SK-N-SH (cell line): ENCODE results near the gene TMEM41B. TPM values are rescaled to one million over a fixed set of nuclear protein-coding genes. Genes with fewer than 3 reads are reported as not detected.

Source experiments
- CTCF ChIA-PET: fragments of 300-600, 350-600 bp; formaldehyde crosslinking; extraction: SDS; loops from one replicate; lab custom pipeline; 2021; lab: Yijun Ruan, JAX
- POLR2A ChIA-PET: fragments of 350-600 bp; sonication (Branson Sonifier 250); formaldehyde crosslinking; extraction: SDS; loops from one replicate; lab custom pipeline; 2020; ENCODE audit warnings: antibody characterized with exemption, inconsistent platforms; lab: Yijun Ruan, JAX
- DNase-seq: peaks from one replicate; pipeline ENCODE4 v3.0.0; 2012
- H2AFZ ChIP-seq: fragments of 200-600 bp; sonication (generic); 2 replicates; pipeline ENCODE4 v1.8.1; 2016; ENCODE audit warnings: antibody characterized with exemption, mild to moderate bottlenecking, low read depth
- H3F3A ChIP-seq: fragments of 200-600 bp; sonication (generic); replicated peaks from 2 replicates; pipeline ENCODE3; 2016; ENCODE audit warnings: antibody characterized with exemption, mild to moderate bottlenecking; ENCODE audit not compliant: insufficient read depth
- H3K27ac ChIP-seq, 2 experiments: fragments of 200-500 bp in 1 of 2; fragments of 200-600 bp in 1 of 2; sonication (Bioruptor generic) in 1 of 2; sonication (generic), shearing (Covaris generic) in 1 of 2; 2 replicates each; pipeline versions ENCODE4 v1.5.1 to v1.6.1; 2014 to 2016; ENCODE audit warnings: low read depth in 2 of 2, inconsistent platforms in 1 of 2, low read length in 1 of 2, mild to moderate bottlenecking in 1 of 2, mixed read lengths in 1 of 2
- H3K27me3 ChIP-seq: fragments of 200-600 bp; sonication (generic), shearing (Covaris generic); 2 replicates; pipeline ENCODE4 v1.6.1; 2016; ENCODE audit warnings: mixed run types; ENCODE audit not compliant: insufficient read depth
- H3K36me3 ChIP-seq, 2 experiments: fragments of 200-500 bp in 1 of 2; fragments of 200-600 bp in 1 of 2; sonication (Bioruptor generic) in 1 of 2; sonication (generic) in 1 of 2; replicated peaks in 1 of 2; 2 replicates each; pipeline versions ENCODE3 to v1.5.1; 2014 to 2016; ENCODE audit warnings: low read length in 1 of 2, mild to moderate bottlenecking in 1 of 2; ENCODE audit not compliant: insufficient read depth in 2 of 2, control insufficient read depth in 1 of 2
- H3K4me1 ChIP-seq, 2 experiments: fragments of 200-500 bp in 1 of 2; fragments of 200-600 bp in 1 of 2; sonication (Bioruptor generic) in 1 of 2; sonication (generic), shearing (Covaris generic) in 1 of 2; 2 replicates each; pipeline versions ENCODE4 v1.5.1 to v1.6.1; 2014 to 2016; ENCODE audit warnings: low read depth in 1 of 2, low read length in 1 of 2, mixed run types in 1 of 2; ENCODE audit not compliant: insufficient read depth in 2 of 2, control insufficient read depth in 1 of 2
- H3K4me2 ChIP-seq: fragments of 200-600 bp; sonication (generic), shearing (Covaris generic); 2 replicates; pipeline ENCODE4 v1.6.1; 2017; ENCODE audit warnings: mixed run types
- H3K4me3 ChIP-seq, 2 experiments: fragments of 200-500 bp in 1 of 2; fragments of 200-600 bp in 1 of 2; sonication (Bioruptor generic) in 1 of 2; sonication (generic), shearing (Covaris generic) in 1 of 2; 2 replicates each; pipeline versions ENCODE4 v1.5.1 to v1.8.1; 2014 to 2016; ENCODE audit warnings: low read depth in 2 of 2, inconsistent platforms in 1 of 2, low read length in 1 of 2, mild to moderate bottlenecking in 1 of 2, mixed read lengths in 1 of 2, moderate library complexity in 1 of 2
- H3K79me2 ChIP-seq: fragments of 200-600 bp; sonication (generic); 2 replicates; pipeline ENCODE4 v1.8.1; 2017; ENCODE audit warnings: mild to moderate bottlenecking; ENCODE audit not compliant: insufficient read depth
- H3K9ac ChIP-seq: fragments of 200-600 bp; sonication (generic); 2 replicates; pipeline ENCODE4 v1.6.1; 2017; ENCODE audit warnings: mixed run types
- H3K9me2 ChIP-seq: fragments of 200-600 bp; sonication (generic); 2 replicates; pipeline ENCODE4 v1.6.1; 2017; ENCODE audit warnings: mixed run types
- H3K9me3 ChIP-seq: fragments of 200-600 bp; sonication (generic); 2 replicates; pipeline ENCODE4 v1.6.1; 2017; ENCODE audit warnings: mixed run types, mild to moderate bottlenecking, moderate library complexity
- H4K20me1 ChIP-seq: fragments of 200-600 bp; sonication (generic); 2 replicates; pipeline ENCODE4 v1.6.1; 2017; ENCODE audit warnings: mild to moderate bottlenecking, mixed run types; ENCODE audit not compliant: insufficient read depth
- CHD2 ChIP-seq: fragments of 150-350 bp; IDR thresholded peaks from 2 replicates; pipeline ENCODE4 v1.6.1; 2018; ENCODE audit warnings: low read length; ENCODE audit not compliant: partially characterized antibody
- CTCF ChIP-seq: fragments of 200-600 bp; sonication (generic); IDR thresholded peaks from 2 replicates; pipeline ENCODE4 v1.6.1; 2017; ENCODE audit warnings: antibody characterized with exemption, mild to moderate bottlenecking, moderate library complexity
- FOXJ3 ChIP-seq: sonication (generic); formaldehyde crosslinking; IDR thresholded peaks from 2 replicates; pipeline ENCODE4 v1.5.1; 2020; ENCODE audit warnings: mild to moderate bottlenecking, missing genetic modification reagents
- GABPA ChIP-seq: IDR thresholded peaks from 2 replicates; pipeline ENCODE4 v1.4.0; 2012; ENCODE audit warnings: low read depth, mild to moderate bottlenecking
- MEF2A ChIP-seq: IDR thresholded peaks from 2 replicates; pipeline ENCODE4 v1.4.0; 2012; ENCODE audit warnings: low read depth, borderline replicate concordance
- MXI1 ChIP-seq: IDR thresholded peaks from 2 replicates; pipeline ENCODE4 v1.6.1; 2012; ENCODE audit warnings: mild to moderate bottlenecking, low read depth, low read length, improper control_type of control experiment
- NRF1 ChIP-seq: IDR thresholded peaks from 2 replicates; pipeline ENCODE4 v1.6.1; 2012; ENCODE audit warnings: low read depth, mild to moderate bottlenecking, low read length
- PBX3 ChIP-seq: IDR thresholded peaks from 2 replicates; pipeline ENCODE4; 2012
- SIN3A ChIP-seq: IDR thresholded peaks from 2 replicates; pipeline ENCODE4 v1.6.1; 2012; ENCODE audit warnings: low read depth, mild to moderate bottlenecking, low read length, moderate library complexity, borderline replicate concordance
- SMC3 ChIP-seq: IDR thresholded peaks from 2 replicates; pipeline ENCODE4 v1.6.1; 2012; ENCODE audit warnings: low read depth, low read length, improper control_type of control experiment
- ZBTB33 ChIP-seq: IDR thresholded peaks from 2 replicates; pipeline ENCODE4 v1.4.0; 2012; ENCODE audit warnings: low read depth, borderline replicate concordance
- WGBS: methylation state at CpG from one replicate; pipeline ENCODE4 v1.1.6; 2017; ENCODE audit warnings: low lambda C conversion rate; 5-methylcytosine and 5-hydroxymethylcytosine counted together
- polyA plus RNA-seq, 3 experiments: library from polyadenylated mRNA; depleted of rRNA; stranded (reverse); fragments of >200 nt; gene quantifications; 2 replicates each; pipeline ENCODE4 v1.2.3, GENCODE V29; 2012
- TF ChIP-seq, protein P1 (sequence below): IDR thresholded peaks from 2 replicates; pipeline ENCODE4 v1.4.0; 2012; ENCODE audit warnings: low read depth

Gene TMEM41B
- polyA plus RNA-seq, 1 of the 3 experiments (the other 2 are of a cell fraction), result 23.5 TPM

DNA sequence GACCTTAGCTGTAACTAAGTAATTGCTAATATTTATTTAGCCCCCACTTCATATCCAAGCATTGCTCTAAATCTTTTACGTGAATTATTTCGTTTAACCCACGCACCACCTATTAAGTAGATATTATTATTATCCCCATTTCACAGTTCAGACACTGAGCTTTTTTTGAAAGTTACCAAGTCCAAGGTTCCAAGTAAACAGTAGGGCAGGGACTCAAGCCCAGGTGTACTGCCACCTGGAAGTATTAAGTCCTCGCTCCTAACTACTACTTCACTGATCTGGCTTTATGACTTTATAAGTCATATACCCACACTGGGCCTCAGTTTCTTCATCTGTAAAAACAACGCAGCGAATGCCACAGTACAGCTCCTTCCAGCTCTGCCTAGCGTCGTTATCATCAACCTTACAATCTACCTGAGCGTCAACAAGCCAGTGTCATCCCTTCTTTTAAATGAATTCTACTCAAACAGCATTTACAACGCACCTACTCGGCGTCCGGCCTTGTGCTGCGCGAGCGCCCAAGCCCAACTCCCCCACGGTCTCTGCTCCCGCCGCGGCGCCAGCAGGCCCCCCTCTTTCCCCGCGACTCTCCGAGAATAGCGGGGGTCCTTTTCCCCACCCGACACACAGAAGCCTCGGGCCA lies 624 bp downstream of the TMEM41B start:
- TF ChIP-seq NRF1 (no peak), SMC3 (no peak), ZBTB33 (no peak), FOXJ3 (no peak), PBX3 (no peak), MEF2A (no peak), MXI1 (no peak)
- TF ChIP-seq, protein P1, sequence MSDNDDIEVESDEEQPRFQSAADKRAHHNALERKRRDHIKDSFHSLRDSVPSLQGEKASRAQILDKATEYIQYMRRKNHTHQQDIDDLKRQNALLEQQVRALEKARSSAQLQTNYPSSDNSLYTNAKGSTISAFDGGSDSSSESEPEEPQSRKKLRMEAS, result no peak
- H3K9ac ChIP-seq, result peak overlapping the region; percentile 95
- 0 out of 2 replicates have a peak, but pooled peaks cover 15% of the 10 kb centered on the region for H4K20me1 ChIP-seq
- 2% methylated on average over 27 of the region's 27 CpGs for WGBS
- H2AFZ ChIP-seq, result peak overlapping the region; percentile 77
- H3F3A ChIP-seq, result peaks cover 14% of the 10 kb centered on the region
- H3K79me2 ChIP-seq, result peaks cover 56% of the 10 kb centered on the region
- peak overlapping the region; percentile 90 for H3K4me2 ChIP-seq
- no peaks in the 10 kb centered on the region for H3K9me3 ChIP-seq
- CTCF ChIA-PET, result interaction anchor here (0.9 kb wide), 1 partner anchor 9 kb away, joined by 3 read pairs; no protein-coding TSS in a partner anchor
- no peaks in the 10 kb centered on the region for H3K9me2 ChIP-seq
- POLR2A ChIA-PET, result interaction anchor here (2.0 to 2.6 kb wide), 2 partner anchors 51 to 71 kb away, joined by 5 to 19 read pairs; partner anchors contain the start of gene IPO7
- H3K27ac ChIP-seq, result peak overlapping the region; percentile 84 to 88
- H3K4me1 ChIP-seq, result peaks cover 8 to 10% of the 10 kb centered on the region in 2 experiments; a peak in 3 of 4 replicates
- H3K36me3 ChIP-seq, result peaks cover 0 to 4% of the 10 kb centered on the region in 2 experiments
- no peak for DNase-seq
- H3K4me3 ChIP-seq, result peak overlapping the region; percentile 77 to 82
- H3K27me3 ChIP-seq, result no peaks in the 10 kb centered on the region

DNA sequence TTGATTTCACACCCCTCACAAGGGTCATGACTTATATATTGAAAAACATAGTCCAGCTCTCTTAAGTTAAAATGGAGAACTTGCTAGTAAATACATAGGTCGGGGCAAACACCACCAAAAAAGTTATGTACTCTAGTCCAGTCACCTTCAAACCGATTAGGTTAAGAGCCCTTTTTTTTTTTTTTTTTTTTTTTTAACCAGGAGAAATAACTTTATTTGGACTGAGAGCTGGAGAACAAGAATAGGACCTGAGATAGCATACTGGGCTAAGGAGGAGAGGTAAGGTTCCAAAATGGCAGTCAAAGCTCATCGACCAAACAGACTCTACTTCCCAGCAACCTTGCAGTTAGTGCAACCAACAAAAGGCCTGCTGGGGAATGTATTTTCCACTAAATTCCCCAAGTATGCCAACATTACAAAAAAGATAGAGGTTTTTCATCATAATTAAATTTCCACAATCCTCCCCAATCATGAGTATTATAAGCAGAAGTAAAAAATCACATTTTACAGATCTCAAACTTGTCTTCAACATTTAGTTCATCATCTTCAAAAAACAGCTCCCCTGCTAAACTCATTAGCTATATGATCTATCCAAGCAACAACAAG lies 3.8 kb downstream of the TMEM41B start:
- peaks cover 88% of the 10 kb centered on the region for H3K79me2 ChIP-seq
- ChIA-PET CTCF (interaction anchor here (0.8 to 1.0 kb wide), 2 partner anchors 11 to 74 kb away, joined by 3 read pairs; partner anchors contain the start of gene IPO7), POLR2A (no interaction called here)
- no peaks in the 10 kb centered on the region for H3K9me2 ChIP-seq
- 0 out of 2 replicates have a peak, but pooled peaks cover 15% of the 10 kb centered on the region for H4K20me1 ChIP-seq
- no peak overlapping the region for H3K9ac ChIP-seq
- DNase-seq, result no peak
- peaks cover 7 to 10% of the 10 kb centered on the region in 2 experiments; a peak in 3 of 4 replicates for H3K4me1 ChIP-seq
- H3K4me2 ChIP-seq, result no peak overlapping the region
- H3K27me3 ChIP-seq, result no peaks in the 10 kb centered on the region
- peaks cover 15% of the 10 kb centered on the region for H3F3A ChIP-seq
- 90% methylated on average over 3 of the region's 3 CpGs for WGBS
- no peak overlapping the region for H3K27ac ChIP-seq
- no peaks in the 10 kb centered on the region for H3K9me3 ChIP-seq
- TF ChIP-seq SIN3A (no peak), MXI1 (no peak), CHD2 (no peak), GABPA (no peak), FOXJ3 (no peak), PBX3 (no peak), CTCF (no peak)
- no peak overlapping the region for H3K4me3 ChIP-seq
- H2AFZ ChIP-seq, result no peak overlapping the region
- H3K36me3 ChIP-seq, result peaks cover 0 to 4% of the 10 kb centered on the region in 2 experiments
